ENCODE results near the gene HOXA6. TPM values are rescaled to one million over a fixed set of nuclear protein-coding genes. Genes with fewer than 3 reads are reported as not detected.

The HOXA6 gene
- total RNA-seq, 1 experiment from 2014 or later, result 0.65 TPM

DNA sequence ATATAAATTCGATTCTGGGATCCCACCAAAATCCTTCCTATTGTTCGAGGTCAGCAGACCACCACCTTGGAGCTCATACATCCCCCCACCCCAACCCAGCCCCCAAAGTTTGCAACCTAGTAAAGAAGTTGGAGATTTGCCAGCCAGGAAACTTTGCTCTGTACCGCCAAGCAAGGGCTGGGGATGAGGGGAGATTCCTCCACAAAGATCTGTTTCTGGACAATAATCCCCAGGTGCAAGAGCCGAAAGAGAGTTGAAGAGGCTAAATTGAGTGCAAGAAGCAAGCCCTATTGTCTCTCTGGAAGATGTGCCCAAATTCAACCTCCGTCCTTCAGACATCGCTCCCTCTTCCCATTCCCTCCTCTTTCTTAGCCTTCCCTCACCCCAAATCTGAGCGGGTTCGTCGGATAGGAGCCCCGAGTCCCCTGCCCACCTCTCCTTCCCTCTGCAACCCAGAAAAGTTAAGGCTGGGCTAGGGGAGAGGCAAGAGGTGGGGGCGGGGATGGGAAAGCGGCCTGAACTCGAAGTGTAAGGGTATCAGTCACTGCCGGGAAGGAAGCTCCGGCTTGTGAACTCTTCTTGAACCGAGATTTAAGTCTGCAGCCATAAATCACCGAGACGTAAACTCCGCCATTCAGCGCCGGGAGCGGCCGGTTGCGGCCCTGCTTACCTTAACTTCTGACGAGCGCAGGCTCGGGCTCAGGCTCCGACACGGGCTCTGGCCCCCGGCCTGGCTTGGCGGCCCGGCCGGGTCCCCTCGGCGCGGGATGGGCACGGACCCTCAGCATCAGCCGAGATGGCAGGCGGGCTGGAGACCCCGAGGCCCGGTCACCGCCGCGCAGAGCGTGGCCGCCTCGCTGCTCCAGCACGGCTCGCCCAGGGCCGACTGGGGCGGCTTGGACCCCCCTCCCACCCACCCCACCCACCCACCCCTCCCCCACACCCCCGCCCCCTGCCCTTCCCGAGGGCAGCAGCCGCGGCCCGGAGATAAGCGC, 34.3 kb downstream of the HOXA6 start:
- peaks cover 94% of the 10 kb centered on the region for H3K79me2 ChIP-seq (ENCODE audit: low read depth)
- H3K4me3 ChIP-seq, result peak overlapping the region; percentile 80
- H4K20me1 ChIP-seq (ENCODE audit: insufficient read depth), result no peaks in the 10 kb centered on the region
- H3K4me2 ChIP-seq, result peak overlapping the region; percentile 87
- intact Hi-C loops (cut with micrococcal nuclease; ENCODE audit: unreplicated experiment), result loop anchor here (2.0 to 10.0 kb wide), 3 partner anchors 40 to 632 kb away; partner anchors contain the start of gene TAX1BP1
- H3K27ac ChIP-seq, result peak overlapping the region; percentile 92
- peaks cover 54% of the 10 kb centered on the region for H3F3A ChIP-seq (ENCODE audit: insufficient read depth, low read depth)
- H3K36me3 ChIP-seq (ENCODE audit: low read depth), result peaks cover 47% of the 10 kb centered on the region
- peak; percentile 76 to 90 for DNase-seq
- H3K4me1 ChIP-seq (replicated peaks; ENCODE audit: insufficient read depth), result peaks cover 47% of the 10 kb centered on the region
- peak overlapping the region; percentile 55; the same call in 1 of the 2 replicates for H2AFZ ChIP-seq
- BruUV-seq (replicated peaks), result TSS peak; percentile 51
- H3K27me3 ChIP-seq (ENCODE audit: insufficient read depth, low read depth), result no peaks in the 10 kb centered on the region
- no peaks in the 10 kb centered on the region for H3K9me3 ChIP-seq (ENCODE audit: insufficient read depth, low read depth)
- no peaks in the 10 kb centered on the region for H3K9me2 ChIP-seq (ENCODE audit: insufficient read depth)
- POLR2A ChIA-PET (ENCODE audit: unreplicated experiment), result interaction anchor here (0.5 to 0.8 kb wide), 7 partner anchors 15 to 288 kb away, joined by 3 to 12 read pairs (median 3); no protein-coding TSS in a partner anchor
- no peak for TF ChIP-seq EZH2 (IDR thresholded peaks at IDR 0.05; ENCODE audit: low read depth)
- TF ChIP-seq, protein P1, sequence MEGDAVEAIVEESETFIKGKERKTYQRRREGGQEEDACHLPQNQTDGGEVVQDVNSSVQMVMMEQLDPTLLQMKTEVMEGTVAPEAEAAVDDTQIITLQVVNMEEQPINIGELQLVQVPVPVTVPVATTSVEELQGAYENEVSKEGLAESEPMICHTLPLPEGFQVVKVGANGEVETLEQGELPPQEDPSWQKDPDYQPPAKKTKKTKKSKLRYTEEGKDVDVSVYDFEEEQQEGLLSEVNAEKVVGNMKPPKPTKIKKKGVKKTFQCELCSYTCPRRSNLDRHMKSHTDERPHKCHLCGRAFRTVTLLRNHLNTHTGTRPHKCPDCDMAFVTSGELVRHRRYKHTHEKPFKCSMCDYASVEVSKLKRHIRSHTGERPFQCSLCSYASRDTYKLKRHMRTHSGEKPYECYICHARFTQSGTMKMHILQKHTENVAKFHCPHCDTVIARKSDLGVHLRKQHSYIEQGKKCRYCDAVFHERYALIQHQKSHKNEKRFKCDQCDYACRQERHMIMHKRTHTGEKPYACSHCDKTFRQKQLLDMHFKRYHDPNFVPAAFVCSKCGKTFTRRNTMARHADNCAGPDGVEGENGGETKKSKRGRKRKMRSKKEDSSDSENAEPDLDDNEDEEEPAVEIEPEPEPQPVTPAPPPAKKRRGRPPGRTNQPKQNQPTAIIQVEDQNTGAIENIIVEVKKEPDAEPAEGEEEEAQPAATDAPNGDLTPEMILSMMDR (conservative IDR thresholded peaks at IDR 0.05), result no peak
- CTCF ChIA-PET, result interaction anchor here (0.7 kb wide), 1 partner anchor 564 kb away, joined by 3 read pairs; no protein-coding TSS in a partner anchor

DNA sequence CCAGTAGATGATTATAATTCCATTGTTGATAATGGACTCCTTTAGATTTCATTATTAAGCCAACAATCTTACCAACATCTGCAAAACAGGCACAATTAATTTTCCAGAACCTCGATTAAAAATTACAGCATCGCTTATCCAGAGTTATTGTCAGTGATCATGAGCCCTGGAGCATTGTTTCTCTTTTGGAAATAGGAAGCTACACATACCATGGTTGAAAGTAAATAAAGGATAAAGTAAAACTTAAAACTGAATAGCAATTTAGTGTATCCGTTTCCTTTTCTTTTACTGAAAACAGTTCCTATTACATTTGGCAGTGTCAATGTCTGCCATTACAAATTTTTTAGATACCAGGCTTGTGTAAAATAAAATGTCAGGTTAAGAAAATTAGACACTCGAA, 35.2 kb downstream of the HOXA6 start:
- ChIA-PET POLR2A (ENCODE audit: unreplicated experiment) (interaction anchor here (0.6 kb wide), 1 partner anchor 59 kb away, joined by 4 read pairs; no protein-coding TSS in a partner anchor), CTCF (no interaction called here)
- H3K4me2 ChIP-seq, result peak overlapping the region; percentile 87
- no peaks in the 10 kb centered on the region for H3K9me3 ChIP-seq (ENCODE audit: insufficient read depth, low read depth)
- peaks cover 56% of the 10 kb centered on the region for H3F3A ChIP-seq (ENCODE audit: insufficient read depth, low read depth)
- H3K79me2 ChIP-seq (ENCODE audit: low read depth), result peaks cover 94% of the 10 kb centered on the region
- peak overlapping the region; percentile 92 for H3K27ac ChIP-seq
- no peak overlapping the region for H2AFZ ChIP-seq
- TF ChIP-seq, protein P1 (conservative IDR thresholded peaks at IDR 0.05), result no peak
- TF ChIP-seq EZH2 (IDR thresholded peaks at IDR 0.05; ENCODE audit: low read depth), result no peak
- H3K36me3 ChIP-seq (ENCODE audit: low read depth), result peaks cover 49% of the 10 kb centered on the region
- peak overlapping the region; percentile 80 for H3K4me3 ChIP-seq
- H4K20me1 ChIP-seq (ENCODE audit: insufficient read depth), result no peaks in the 10 kb centered on the region
- H3K9me2 ChIP-seq (ENCODE audit: insufficient read depth), result no peaks in the 10 kb centered on the region
- no peak for DNase-seq
- intact Hi-C loops (cut with micrococcal nuclease; ENCODE audit: unreplicated experiment), result loop anchor here (2.0 to 10.0 kb wide), 3 partner anchors 40 to 632 kb away; partner anchors contain the start of gene TAX1BP1
- no peaks in the 10 kb centered on the region for H3K27me3 ChIP-seq (ENCODE audit: insufficient read depth, low read depth)
- BruUV-seq (replicated peaks), result no TSS peak
- H3K4me1 ChIP-seq (replicated peaks; ENCODE audit: insufficient read depth), result peaks cover 38% of the 10 kb centered on the region

DNA sequence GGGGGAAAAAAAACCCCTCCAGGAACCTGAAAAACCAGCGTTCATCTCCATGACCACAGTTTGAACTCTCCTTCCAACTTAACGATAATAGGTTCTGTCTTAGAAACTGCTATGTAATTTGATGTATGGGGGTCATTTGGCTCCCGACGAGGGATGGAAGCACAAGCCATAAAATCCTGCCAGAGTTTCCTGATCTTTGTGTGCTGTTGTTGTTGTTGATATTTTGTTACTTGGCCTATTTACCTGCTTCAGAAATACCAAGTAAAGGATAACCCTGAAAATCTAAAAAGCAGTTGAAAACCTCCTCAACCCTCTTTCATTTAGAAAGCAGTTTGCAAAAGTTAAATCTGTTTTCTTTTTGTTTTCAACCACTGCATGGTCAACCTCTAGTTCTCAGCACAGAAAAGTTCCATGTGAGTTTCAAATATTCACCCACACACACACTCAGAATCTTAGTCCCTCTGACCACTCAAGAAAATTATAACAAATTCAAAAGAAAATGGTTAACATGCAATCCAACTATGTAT, 35.8 kb downstream of the HOXA6 start:
- H3F3A ChIP-seq (ENCODE audit: insufficient read depth, low read depth), result peaks cover 62% of the 10 kb centered on the region
- intact Hi-C loops (cut with micrococcal nuclease; ENCODE audit: unreplicated experiment), result loop anchor here (1.0 to 10.0 kb wide), 4 partner anchors 39 to 633 kb away; partner anchors contain the start of gene TAX1BP1
- no peaks in the 10 kb centered on the region for H3K9me2 ChIP-seq (ENCODE audit: insufficient read depth)
- H3K27me3 ChIP-seq (ENCODE audit: insufficient read depth, low read depth), result no peaks in the 10 kb centered on the region
- no peak overlapping the region for H2AFZ ChIP-seq
- H3K4me2 ChIP-seq, result peak overlapping the region; percentile 87
- H3K4me3 ChIP-seq, result peak overlapping the region; percentile 80
- H4K20me1 ChIP-seq (ENCODE audit: insufficient read depth), result no peaks in the 10 kb centered on the region
- no peaks in the 10 kb centered on the region for H3K9me3 ChIP-seq (ENCODE audit: insufficient read depth, low read depth)
- peak overlapping the region; percentile 92 for H3K27ac ChIP-seq
- H3K36me3 ChIP-seq (ENCODE audit: low read depth), result peaks cover 49% of the 10 kb centered on the region
- BruUV-seq (replicated peaks), result no TSS peak
- H3K79me2 ChIP-seq (ENCODE audit: low read depth), result peaks cover 94% of the 10 kb centered on the region
- ChIA-PET CTCF (no interaction called here), POLR2A (ENCODE audit: unreplicated experiment) (interaction anchor here (0.6 kb wide), 1 partner anchor 59 kb away, joined by 4 read pairs; no protein-coding TSS in a partner anchor)
- DNase-seq, result peak in 1 of 2 experiments; percentile 83
- TF ChIP-seq, protein P1 (conservative IDR thresholded peaks at IDR 0.05), result no peak
- TF ChIP-seq EZH2 (IDR thresholded peaks at IDR 0.05; ENCODE audit: low read depth), result no peak
- H3K4me1 ChIP-seq (replicated peaks; ENCODE audit: insufficient read depth), result peaks cover 33% of the 10 kb centered on the region
